NCI-H2196 (cell line): ENCODE data around the gene PTGES3.
"Not testable (repeated sequence)": the region's sequence is repeated elsewhere in the genome, so short reads cannot be mapped to it uniquely, and the experiment has no call there.

ENCODE experiments used
- DNase-seq: peaks from one replicate; lab custom pipeline; 2025; ENCODE audit not compliant: unreplicated experiment; lab: John Stamatoyannopoulos, UW

Gene PTGES3

DNA sequence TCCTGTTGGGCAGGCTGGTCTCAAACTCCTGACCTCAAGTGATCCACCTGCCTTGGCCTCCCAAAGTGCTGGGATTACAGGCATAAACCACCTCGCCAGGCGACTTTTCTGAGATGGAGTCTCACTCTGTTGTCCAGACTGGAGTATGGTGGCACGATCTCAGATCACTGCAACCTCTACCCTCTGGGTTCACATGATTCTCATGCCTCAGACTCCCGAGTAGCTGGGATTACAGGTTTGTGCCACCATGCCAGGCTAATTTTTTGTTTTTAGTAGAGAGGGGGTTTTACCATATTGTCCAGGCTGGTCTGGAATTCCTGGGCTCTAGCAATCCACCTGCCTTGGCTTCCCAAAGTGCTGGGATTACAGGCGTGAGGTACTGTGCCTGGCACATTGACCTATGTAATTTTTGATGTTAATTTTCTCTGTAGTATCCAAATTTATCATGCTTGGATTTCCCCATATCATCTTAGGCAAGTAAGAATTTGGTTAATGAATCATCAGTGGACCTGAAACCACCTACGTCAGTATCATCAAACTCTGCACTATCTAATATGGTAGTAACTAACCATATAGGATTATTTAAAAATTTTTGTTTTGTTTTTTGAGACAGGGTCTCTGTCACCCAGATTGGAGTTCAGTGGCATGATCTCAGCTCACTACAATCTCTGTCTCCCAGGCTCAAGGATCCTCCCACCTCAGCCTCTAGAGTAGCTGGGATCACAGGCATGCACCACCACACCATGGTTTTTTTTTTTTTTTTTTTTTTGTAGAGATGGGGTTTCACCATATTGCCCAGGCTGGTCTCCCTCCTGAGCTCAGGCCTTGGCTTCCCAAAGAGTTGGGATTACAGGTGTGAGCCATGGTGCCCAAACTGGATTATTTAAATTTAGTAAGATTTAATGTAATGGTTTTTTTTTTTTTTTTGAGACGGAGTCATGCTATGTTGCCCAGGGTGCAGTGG lies 30.4 kb downstream of the PTGES3 start:
- no peak for DNase-seq

DNA sequence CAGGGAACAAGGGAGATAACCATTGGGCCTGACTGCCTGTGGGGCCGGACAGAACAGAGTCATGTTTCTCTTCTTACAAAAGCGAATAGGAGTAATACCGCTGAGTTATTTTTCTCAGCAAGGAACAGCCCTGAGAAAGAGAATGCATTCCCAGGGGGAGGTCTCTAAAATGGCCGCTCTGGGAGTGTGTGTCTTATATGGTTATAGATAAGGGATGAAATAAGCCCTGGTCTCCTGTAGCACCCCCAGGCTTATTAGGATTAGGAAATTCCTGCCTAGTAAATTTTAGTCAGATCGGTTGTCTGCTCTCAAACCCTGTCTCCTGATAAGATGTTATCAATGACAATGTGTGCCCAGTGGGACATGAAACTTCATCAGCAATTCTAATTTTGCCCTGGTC lies 34.3 kb downstream of the PTGES3 start:
- not testable (repeated sequence) for DNase-seq

DNA sequence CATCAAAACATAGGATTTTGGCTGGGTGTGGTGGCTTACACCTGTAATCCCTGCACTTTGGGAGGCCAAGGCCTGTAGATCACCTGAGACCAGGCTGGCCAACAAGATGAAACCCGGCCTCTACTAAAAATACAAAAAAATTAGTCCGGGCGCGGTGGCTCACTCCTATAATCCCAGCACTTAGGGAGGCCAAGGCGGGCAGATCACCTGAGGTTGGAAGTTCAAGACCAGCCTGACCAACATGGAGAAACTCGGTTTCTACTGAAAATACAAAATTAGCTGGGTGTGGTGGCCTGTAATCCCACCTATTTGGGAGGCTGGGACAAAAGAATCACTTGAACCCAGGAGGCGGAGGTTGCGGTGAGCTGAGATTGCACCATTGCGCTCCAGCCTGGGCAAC lies 40.1 kb downstream of the PTGES3 start:
- not testable (repeated sequence) for DNase-seq

DNA sequence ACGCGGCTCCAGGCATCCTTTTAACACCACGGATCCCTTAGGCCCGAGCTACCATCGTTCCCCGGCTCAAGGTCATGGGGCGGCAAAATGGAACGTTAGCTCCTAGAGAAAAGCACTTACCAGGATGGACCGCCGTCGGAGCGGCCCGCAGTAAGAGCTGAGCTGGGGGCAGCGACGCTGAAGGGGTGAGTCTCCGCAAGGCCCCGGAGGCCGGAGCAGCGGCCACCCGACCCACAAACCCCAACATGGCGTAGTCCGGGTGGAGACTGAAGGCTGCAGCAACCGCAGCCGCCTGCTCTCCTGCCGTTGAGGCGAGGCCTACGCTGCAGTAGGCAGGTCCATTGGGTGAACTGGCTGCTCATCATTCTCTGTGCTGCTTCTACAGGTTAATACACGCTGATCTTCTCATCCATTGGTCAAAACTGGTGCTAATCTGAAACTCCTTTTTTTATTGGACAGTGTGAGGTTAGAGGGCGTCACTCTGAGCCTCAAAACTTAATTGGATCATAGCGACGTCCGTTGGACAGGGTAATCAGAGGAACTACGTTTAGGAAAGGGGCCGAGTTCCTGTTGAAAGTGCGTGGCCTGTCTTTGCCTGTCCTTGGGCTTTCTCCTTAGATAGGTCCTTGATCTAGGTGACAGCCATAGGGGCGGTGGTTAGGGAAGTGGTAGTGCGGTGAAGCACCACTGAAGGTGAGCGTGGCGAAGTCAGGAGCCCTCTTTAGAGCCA lies 42.2 kb downstream of the PTGES3 start, which contains the start of gene ATP5F1B:
Gene ATP5F1B (minus strand): TSS at position 268 of the 730 bp plus-strand sequence. CDS start 21 bp downstream, at position 247.
- peak; percentile 97 for DNase-seq

DNA sequence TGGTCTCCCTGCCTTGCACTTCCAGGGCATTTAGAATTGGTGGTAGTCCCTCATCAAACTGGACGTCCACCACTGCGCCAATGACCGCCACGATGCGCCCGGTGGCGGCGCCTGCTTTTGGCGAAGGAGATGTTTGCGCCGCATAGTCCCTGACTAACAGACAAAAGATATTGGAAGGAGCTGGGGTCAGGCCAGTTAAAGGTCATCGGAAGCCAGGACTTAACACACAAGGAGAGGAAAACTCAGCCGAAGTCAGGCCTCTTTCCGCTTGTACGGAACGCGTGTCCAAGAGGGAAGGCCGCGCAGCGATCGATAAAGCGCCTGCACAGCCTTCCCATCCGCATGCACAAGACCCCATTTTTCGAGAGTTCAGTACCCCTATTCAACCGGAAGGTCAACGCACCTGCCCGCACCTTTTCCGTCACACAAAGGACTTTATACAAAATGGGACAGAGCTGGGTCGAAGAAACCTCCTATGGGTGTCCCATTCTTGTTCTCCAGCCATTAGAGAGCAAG lies 42.8 kb downstream of the PTGES3 start:
- no peak for DNase-seq

DNA sequence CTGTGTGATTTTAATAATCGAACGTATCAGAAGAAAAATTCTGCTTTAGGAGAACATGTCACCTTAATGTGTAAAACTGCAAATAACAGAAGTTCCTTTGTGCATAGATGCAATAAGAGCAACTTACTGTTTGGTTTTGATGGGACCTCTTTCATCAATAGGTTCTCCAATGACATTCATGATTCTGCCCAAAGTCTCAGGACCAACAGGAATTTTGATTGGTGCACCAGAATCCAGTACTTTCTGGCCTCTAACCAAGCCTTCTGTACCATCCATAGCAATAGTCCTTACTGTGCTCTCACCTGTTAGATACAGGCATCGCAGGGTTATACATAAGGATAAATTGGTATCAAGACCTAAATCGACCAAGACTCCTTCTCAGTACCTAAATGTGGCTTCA lies 43.4 kb downstream of the PTGES3 start:
- DNase-seq = no peak

DNA sequence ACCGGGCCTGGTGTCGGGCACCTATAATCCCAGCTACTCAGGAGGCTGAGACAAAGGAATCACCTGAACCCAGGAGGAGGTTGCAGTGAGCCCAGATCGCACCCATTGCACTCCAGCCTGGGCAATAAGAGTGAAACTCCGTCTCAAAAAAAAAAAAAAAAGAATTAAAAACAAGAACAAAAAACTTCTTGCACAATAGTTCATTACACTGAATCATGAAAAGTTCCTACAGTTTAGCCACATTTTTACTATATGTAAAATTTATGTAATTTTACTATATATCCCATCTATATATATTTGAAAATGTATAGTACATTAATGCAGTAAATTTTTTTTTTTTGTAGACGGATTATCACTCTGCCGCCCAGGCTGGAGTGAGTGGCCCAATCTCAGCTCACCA lies 46.9 kb downstream of the PTGES3 start:
- DNase-seq = no peak

DNA sequence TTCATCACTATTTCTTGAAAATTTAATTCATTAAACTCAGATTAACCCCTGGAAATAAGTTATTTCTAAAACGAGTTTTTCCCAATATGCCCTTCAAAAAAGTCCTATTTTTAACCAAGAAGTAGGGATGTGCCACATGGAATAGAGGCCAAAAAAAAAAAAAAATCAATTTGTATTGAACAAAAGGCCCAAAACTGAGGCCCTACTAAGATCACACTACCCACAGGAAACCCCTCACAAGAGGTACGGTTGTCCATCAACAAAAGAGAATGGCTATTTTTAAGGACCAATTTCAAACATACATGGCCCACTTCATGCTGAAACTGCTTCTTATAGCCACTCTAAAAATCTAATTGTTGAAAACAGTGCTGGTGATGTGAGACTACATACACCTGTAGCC lies 50.5 kb downstream of the PTGES3 start:
- no peak for DNase-seq

DNA sequence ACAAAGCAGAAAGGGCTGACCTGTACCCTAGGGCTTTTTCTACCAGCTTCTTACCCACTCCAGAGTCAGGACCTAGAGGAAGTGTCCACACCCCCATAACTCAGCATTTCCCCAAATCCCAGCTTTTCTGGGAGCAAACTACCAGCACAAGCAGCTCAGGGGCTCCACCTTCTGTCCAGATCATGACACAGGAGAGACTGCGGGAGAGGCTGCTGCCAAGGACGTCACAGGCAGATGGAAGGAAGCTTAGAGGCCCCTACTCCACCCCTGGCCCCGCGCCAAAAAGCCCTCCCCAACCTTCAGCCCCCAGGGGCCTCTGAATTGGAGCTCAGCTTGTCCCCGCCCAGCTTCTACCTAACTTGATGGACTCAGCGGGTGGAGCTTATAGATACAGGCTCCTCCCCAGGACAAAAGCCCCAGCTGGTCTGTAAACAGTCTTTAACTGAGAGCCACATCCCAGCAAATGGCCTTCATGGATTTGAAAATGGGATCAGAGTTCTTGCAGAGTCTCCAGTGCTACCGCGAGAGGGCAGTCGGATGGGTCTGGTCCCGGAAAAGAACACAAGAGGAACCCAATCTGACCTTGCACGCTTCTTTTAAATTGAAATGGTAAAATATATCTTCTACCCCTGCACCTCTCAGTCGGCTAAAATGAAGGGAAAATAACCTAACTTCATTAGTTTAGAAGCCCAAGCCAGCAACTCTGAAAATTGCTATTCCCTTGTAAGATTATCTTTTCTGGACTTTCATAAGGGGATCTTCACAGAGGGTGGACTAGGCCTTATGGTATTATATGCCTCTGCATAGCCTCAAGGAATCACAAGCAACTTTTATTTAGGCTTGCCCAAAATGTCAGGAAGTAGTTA lies 51.2 kb downstream of the PTGES3 start:
- peak; percentile 99 for DNase-seq

DNA sequence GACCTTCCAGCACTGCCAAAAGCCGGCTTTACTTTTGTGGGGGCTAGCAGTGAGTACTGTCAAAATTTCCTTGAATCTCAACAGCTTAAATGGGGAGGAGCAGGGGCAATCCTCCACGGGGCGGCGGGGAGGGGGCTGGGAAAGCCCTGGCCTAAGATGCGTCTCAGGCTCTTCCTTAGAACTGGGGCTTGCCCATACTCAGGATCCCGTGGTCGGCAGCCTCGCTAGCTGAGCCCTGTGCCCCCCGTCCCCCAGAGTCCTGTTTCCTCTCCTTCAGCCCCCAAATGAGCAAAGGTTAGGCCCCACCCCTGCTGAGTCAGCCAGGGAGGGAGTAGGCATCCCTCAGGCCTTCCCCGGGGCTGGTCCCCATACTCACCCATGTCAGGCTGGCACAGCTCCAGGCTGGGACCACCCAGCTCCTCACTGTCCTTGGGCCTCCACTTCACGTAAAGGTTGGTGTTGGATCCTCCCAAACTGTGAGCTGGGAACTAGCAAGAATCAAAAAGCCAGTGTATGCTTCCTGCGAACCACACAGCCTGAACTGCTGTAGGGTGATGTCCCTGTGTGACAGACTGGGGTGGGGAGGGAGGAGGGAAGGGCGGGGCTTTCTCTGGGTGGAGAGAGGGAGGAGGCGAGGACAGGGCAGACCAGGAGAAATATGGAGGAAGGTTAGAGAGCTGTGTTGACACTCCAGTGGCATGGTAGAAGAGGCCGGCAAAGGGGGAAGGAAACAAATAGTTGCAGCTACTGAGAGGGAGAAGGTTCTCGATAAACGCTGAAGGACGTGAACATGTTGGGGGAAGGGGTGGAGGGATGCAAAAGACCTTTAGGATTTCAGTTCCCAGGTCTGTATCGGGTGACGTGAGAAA lies 52.0 kb downstream of the PTGES3 start:
- peak; percentile 82 for DNase-seq

DNA sequence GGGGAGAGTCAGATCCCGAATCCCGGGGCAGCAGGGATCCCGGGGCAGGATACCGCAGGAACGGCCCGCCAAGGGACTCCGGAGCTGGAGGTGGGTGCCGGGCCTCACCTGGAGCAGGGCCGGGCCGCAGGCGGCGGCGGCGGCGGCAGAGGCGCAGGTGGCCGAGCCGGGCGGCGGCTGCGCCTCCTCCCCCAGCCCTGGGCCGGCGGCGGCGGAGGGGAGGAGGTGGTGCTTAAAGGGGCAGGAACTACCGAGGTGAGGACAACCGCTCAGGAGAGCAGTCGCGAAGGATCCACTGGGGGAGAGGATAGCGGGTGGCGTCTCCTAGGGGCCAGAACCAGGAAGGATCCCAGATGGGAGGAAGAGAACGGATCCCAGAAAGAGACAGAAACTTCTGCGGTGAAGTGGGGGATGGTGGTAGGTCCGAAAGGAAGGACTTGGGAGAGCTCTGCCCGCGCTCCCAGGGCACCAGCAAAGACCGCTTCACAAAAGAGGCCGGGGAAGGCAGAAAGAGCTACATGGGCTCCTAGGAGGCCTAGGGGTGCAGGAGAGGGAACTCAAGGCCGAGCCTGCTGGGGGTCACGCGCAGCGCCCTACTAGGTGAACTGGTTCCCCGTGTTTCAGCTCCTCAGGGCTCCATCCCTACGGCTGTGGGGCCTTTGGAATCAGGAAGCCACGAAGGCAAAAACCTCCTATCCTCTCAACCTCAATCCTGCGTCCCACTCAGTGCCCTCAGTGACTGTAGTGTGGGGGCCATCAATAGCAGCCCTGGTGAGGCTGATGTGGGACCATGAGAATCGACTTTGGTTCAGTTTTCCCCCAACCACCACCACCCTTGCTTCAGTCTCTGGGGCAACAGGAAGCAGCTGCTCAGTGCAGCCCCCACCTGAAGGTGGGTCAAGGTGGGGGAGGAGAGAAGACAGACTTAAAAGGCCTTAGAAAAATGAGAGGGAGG lies 53.0 kb downstream of the PTGES3 start:
- peak; percentile 77 for DNase-seq

DNA sequence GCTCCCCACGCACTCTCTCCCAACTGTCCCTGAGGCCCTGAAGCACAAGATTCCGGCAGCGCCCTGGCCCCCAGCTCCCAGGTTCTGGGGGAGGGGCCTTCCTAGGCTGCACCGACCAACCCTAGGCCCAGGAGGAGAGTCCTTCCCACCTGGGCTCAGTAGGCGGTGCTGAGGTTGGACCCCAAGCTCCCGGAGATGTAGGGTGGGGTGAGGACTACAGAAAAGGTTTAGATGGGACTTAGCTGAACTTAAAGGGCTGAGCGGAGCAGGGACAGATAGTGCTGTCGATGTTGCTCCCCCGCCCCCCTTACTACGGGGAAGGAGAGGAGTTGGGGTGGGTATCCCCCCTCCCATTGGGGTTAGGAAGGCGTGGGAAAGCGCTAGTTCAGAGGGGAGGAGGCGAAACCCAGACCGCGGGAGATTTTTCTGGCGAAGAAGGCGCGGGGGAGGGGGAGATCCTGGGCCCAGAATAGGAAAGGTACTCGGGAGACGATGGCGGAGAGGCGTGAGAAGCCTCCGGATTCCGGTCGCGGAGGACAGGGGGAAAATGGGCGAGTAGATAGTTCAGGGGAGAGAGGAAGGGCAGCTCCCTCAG lies 53.7 kb downstream of the PTGES3 start:
- peak; percentile 73 for DNase-seq

DNA sequence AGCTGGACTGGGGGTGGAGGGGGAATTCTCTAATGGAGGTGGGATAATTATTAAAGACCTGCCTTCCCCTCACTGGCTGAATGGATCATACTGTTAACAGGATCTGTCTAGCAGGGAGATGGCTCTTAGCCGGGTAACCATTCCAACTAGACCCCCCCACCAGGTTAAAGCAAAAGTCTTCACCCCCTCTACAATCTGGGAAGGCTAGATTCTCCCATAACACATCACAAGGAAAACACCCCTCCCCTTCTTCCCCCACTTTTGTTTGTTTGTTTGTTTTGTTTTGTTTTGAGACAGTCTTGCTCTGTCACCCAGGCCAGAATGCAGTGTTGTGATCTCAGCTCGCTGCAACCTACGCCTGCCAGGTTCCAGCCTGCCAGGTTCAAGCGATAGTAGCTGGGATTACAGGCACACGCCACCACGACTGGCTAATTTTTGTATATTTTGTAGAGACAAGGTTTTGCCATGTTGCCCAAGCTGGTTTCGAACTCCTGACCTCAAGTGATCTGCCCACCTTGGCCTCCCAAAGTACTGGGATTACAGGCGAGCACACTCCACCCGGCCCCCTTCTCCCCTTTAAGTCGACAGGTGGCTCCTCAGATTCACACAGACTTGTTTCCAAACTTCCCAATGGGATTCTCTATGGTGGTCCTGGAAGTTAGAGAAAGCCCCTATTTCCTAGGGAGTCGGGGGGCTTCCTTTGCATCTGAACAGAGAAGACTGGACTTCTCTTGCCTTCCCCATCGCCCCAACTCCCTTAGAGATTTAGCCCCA lies 54.4 kb downstream of the PTGES3 start:
- DNase-seq = no peak

DNA sequence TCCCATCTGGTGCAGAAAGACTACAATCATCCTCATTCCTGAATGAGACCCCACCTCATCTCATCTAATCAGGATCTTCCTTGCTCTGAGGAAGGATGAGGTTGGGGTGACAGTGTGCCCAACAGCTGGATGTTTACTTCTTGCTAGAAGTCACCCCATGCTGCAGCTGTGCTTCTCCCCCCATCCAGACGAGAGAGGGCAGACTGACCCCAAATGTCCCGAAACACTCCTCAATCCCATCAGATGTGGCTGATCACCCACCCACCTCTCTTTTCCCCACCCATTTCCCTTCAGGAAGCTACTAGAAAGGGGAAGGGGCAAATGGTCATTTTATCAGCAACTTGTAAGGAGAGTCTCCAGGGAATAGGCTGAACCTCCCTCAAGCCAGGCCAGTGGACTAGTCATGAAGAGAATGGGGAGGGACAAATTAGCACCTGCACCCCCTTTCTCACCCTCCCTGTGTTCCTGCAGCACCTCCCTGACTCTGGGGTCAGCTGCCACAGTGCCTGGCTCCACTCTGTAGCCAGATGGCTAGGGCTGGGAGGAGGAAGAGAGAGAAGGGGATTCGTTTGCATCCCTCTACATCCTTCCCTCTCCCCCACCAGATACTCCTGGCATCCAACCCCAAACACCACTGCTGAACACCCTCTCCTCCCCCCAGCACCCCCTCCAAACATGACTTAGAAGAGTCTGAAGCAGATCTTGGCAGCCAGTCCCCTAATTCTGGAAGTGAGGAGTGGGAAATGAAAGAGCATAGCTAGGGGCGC lies 55.2 kb downstream of the PTGES3 start:
- DNase-seq = no peak

DNA sequence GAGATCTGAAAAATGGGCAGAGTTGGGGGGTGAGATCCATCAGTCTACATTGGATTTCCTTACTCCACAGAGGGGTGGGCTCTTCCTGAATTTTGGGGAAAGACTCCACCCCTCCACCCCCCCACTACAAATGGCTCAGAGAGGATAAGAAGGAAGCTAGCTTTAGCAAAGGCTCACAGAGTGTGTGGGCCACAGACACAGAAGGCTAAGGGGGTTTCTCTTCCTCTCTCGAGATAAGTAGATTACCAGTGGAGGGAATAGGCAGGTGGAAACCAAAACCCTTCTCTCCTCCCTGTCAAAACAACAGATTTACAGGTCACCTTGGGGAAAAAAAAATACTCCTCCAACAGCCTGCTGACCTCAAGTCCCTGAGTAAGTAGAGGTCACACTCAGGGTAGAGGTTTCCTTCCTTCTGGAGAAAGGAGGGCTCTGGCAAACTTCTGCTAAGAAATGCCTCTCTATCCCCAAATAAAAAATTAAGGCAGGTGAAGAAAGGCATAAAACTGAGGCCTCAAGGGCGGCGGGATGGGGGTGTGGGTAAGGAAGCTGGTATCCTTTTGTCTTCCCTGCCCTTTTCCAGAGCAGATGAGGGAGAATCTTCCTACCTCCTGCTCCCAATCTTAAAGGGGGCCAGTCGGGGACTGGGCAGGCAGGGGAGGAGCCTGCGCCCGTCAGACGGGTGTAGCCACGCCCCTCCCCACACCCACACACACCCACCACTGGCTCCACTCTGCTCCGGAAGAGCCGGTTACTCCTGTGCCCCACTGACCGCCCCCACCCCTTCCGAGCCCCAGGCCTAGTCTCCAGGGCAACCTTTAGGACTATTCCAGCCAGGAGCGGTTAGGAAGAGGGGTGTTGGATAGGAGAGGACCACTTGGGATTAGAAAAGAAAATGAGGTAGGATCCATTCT lies 56.0 kb downstream of the PTGES3 start:
- peak; percentile 30 for DNase-seq

DNA sequence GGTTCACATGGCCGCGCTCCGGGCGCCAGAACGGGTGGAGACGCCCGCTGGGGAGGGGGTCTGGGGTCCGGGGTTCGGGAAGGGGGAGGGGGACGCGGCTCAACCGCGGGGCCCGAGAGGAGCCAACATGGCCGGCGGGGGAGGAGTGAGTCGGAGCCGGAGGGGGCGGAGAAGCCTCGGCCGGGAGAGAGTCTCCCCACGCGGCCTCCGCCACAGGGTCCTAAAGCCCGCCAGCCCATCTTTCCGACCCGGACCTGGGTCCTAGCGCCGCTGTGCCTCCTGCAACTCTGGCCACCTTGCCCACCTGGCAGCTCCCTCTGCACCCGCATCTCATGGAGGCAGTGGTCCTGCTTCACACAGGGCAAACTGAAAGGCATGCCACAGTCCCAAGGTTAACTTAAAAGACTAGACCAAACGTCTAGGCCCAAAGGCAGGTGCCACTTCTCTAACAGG lies 57.9 kb downstream of the PTGES3 start, which contains the start of gene BAZ2A:
Gene BAZ2A (minus strand): TSS at position 147 of the 453 bp plus-strand sequence. CDS start 12,796 bp downstream, outside the sequence.
- DNase-seq = peak; percentile 91
